Aortic smooth muscle cell (primary cell): ENCODE results near the gene DIO2. TPM values are rescaled to one million over a fixed set of nuclear protein-coding genes. Genes with fewer than 3 reads are reported as not detected.

Experiments used
- total RNA-seq: library from RNA; depleted of rRNA; stranded (reverse); fragments of >200 nt; gene quantifications from 2 replicates; pipeline ENCODE4 v1.2.3, GENCODE V29; 2014

Gene DIO2
- 47.3 and 161 TPM in 2 replicates for total RNA-seq

GRCh38 chr14:80211153-80212022, at the start of gene DIO2:
Gene DIO2, minus strand, starts transcription at chr14:80211504. Its CDS starts 32 bp downstream, at chr14:80211472.

